Type B pancreatic cell (in vitro differentiated cells): Measurements from ENCODE around the gene TAAR2. TPM values are rescaled to one million over a fixed set of nuclear protein-coding genes. Genes with fewer than 3 reads are reported as not detected.
"Not testable (repeated sequence)": the region's sequence is repeated elsewhere in the genome, so short reads cannot be mapped to it uniquely, and the experiment has no call there.

ENCODE experiments used
- DNase-seq: peaks from one replicate; pipeline ENCODE4 v3.0.0; 2021; ENCODE audit warnings: mixed read lengths; ENCODE audit not compliant: unreplicated experiment; ENCODE audit errors: extremely low spot score
- H3K27ac Mint-ChIP-seq: 2 replicates; pipeline ENCODE4 v1.8.0; 2021; ENCODE audit warnings: mild to moderate bottlenecking, mixed read lengths
- H3K27me3 Mint-ChIP-seq: 2 replicates; pipeline ENCODE4 v1.8.0; 2021; ENCODE audit warnings: mixed read lengths
- H3K36me3 Mint-ChIP-seq: 2 replicates; pipeline ENCODE4 v1.8.0; 2021; ENCODE audit warnings: mixed read lengths
- H3K4me1 Mint-ChIP-seq: one replicate; pipeline ENCODE4 v1.8.0; 2021; ENCODE audit warnings: mixed read lengths; ENCODE audit not compliant: unreplicated experiment
- H3K4me3 Mint-ChIP-seq: 2 replicates; pipeline ENCODE4 v1.8.0; 2021; ENCODE audit warnings: mild to moderate bottlenecking, mixed read lengths
- H3K9me3 Mint-ChIP-seq: 2 replicates; pipeline ENCODE4 v1.8.0; 2021; ENCODE audit warnings: mixed read lengths
- total RNA-seq: library from RNA; stranded (reverse); gene quantifications from 2 replicates; pipeline ENCODE4 v1.2.1, GENCODE V29; 2021; ENCODE audit warnings: low replicate concordance
- TF ChIP-seq, protein P1 (sequence below): fragments of 200-600 bp; sonication (generic); conservative IDR thresholded peaks from 2 replicates; pipeline ENCODE4 v1.5.0; 2021; ENCODE audit warnings: antibody characterized with exemption, mild to moderate bottlenecking

The TAAR2 gene
- total RNA-seq, 1 donor from 2014 or later = not detected

DNA sequence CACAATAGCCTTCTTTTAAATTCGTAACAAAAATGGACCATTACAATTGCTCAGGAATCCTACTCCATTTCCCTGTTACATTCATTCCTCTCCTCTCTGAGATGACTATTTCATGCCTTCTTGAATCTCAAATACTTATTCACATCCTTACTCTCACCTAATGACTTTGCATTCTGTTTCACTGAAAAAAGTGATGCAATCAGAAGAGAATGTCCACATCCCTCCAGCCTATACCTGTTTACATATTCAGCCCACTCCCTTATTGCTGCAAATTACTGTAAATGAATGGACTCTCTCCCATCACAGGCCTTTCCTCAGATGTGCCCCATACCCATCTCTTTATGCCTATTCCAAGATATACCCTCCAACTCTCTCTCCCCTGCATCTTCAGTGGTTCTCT is 26.4 kb upstream of the TAAR2 start:
- Mint-ChIP-seq H3K9me3 (no peaks in the 10 kb centered on the region), H3K4me3 (no peak overlapping the region), H3K4me1 (no peaks in the 10 kb centered on the region), H3K27ac (no peak overlapping the region), H3K36me3 (no peaks in the 10 kb centered on the region), H3K27me3 (no peaks in the 10 kb centered on the region)
- TF ChIP-seq, protein P1, sequence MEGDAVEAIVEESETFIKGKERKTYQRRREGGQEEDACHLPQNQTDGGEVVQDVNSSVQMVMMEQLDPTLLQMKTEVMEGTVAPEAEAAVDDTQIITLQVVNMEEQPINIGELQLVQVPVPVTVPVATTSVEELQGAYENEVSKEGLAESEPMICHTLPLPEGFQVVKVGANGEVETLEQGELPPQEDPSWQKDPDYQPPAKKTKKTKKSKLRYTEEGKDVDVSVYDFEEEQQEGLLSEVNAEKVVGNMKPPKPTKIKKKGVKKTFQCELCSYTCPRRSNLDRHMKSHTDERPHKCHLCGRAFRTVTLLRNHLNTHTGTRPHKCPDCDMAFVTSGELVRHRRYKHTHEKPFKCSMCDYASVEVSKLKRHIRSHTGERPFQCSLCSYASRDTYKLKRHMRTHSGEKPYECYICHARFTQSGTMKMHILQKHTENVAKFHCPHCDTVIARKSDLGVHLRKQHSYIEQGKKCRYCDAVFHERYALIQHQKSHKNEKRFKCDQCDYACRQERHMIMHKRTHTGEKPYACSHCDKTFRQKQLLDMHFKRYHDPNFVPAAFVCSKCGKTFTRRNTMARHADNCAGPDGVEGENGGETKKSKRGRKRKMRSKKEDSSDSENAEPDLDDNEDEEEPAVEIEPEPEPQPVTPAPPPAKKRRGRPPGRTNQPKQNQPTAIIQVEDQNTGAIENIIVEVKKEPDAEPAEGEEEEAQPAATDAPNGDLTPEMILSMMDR = no peak
- DNase-seq = no peak

DNA sequence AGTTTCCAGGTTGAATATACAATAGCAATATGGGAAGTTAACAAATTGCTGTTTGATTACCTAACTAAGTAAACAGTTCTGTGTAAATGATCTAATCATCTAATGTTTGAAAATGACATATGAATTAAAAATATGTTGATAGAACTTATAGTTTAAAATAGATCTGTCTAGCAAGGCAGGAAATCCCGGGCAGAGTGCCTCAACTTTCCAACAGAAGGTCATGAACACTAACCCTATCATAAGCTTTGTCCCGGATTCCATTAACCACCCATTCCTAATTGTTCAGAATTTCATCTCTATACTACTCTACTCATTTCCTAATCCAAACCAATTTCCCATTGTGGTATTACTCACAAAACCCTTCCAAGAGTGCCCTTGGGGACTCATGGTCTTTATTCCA is 24.8 kb upstream of the TAAR2 start:
- Mint-ChIP-seq H3K9me3 (no peaks in the 10 kb centered on the region), H3K27ac (no peak overlapping the region), H3K4me3 (no peak overlapping the region), H3K4me1 (no peaks in the 10 kb centered on the region), H3K36me3 (no peaks in the 10 kb centered on the region), H3K27me3 (no peaks in the 10 kb centered on the region)
- no peak for DNase-seq
- TF ChIP-seq, protein P1 = no peak

DNA sequence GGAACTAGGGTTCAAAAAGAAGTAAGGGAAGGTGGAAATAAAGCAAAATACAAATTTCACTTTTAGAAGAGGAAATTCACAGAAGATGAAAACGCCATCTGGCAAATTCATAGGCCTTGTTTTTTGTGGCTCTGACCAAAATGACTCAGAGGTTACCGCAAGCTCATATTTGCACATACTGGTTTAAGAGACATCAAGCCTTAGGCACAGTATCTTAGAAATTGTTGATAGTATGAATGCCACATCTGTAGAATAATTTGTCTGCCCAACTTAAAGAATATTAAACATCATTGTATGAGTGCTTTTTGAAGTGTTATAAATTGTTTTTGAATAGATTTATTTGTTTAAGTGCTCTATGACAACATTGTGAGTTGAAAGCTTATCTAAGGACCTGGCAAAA is 24.3 kb upstream of the TAAR2 start:
- H3K4me1 Mint-ChIP-seq = no peaks in the 10 kb centered on the region
- no peaks in the 10 kb centered on the region for H3K36me3 Mint-ChIP-seq
- no peak for DNase-seq
- TF ChIP-seq, protein P1 = no peak
- no peaks in the 10 kb centered on the region for H3K27me3 Mint-ChIP-seq
- H3K9me3 Mint-ChIP-seq = no peaks in the 10 kb centered on the region
- no peak overlapping the region for H3K4me3 Mint-ChIP-seq
- no peak overlapping the region for H3K27ac Mint-ChIP-seq

DNA sequence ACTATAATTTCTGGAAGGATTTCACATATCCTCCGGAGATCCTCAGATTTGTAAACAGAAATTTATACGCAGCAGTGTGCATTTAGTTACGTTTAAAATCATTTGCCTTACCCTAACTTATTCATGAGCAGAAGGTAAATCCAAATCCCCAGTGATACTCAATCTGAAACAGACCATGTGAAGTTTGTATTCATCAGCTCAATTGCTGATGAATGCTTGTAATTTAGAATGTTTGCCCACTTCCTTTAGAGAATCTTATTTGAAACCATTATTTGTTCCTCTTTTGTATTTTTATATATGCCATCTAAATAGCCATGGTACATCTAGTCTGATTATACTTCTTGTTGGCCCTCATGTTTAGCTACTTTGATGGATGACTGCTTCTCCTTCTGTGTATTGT is 19.5 kb upstream of the TAAR2 start:
- no peaks in the 10 kb centered on the region for H3K9me3 Mint-ChIP-seq
- H3K36me3 Mint-ChIP-seq = no peaks in the 10 kb centered on the region
- H3K4me3 Mint-ChIP-seq = no peak overlapping the region
- H3K4me1 Mint-ChIP-seq = no peaks in the 10 kb centered on the region
- DNase-seq = no peak
- no peak overlapping the region for H3K27ac Mint-ChIP-seq
- no peaks in the 10 kb centered on the region for H3K27me3 Mint-ChIP-seq
- TF ChIP-seq, protein P1 = no peak

DNA sequence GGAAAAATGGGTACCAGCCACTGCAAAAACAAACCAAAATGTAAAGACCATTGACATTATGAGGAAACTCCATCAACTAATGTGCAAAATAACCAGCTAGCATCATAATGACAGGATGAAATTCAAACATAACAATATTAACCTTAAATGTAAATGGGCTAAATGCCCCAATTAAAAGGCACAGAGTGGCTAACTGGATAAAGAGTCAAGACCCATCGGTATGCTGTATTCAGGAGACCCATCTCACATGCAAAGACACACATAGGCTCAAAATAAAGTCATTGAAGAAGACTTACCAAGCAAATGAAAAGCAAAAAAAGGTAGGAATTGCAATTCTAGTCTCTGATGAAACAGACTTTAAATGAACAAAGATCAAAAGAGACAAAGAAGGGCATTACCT is 13.1 kb upstream of the TAAR2 start:
- H3K4me3 Mint-ChIP-seq, H3K27me3 Mint-ChIP-seq, H3K4me1 Mint-ChIP-seq, H3K27ac Mint-ChIP-seq, DNase-seq, H3K36me3 Mint-ChIP-seq: not testable (repeated sequence)
- peaks cover 13% of the 10 kb centered on the region for H3K9me3 Mint-ChIP-seq

DNA sequence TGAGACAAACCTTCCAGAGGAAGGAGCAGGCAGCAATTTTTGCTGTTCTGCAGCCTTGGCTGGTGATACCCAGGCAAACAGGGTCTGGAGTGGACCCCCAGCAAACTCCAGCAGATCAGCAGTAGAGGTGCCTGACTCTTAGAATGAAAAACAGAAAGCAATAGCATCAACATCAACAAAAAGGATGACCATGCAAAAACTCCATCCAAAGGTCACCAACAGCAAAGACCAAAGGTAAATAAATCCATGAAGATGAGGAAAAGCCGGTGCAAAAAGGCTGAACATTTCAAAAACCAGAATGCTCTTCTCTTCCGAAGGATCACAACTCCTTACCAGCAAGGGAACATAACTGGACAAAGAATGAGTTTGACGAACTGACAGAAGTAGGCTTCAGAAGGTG is 11.8 kb upstream of the TAAR2 start:
- not testable (repeated sequence) for DNase-seq, H3K4me3 Mint-ChIP-seq, H3K27ac Mint-ChIP-seq, H3K4me1 Mint-ChIP-seq, H3K27me3 Mint-ChIP-seq, H3K36me3 Mint-ChIP-seq
- peaks cover 13% of the 10 kb centered on the region for H3K9me3 Mint-ChIP-seq

DNA sequence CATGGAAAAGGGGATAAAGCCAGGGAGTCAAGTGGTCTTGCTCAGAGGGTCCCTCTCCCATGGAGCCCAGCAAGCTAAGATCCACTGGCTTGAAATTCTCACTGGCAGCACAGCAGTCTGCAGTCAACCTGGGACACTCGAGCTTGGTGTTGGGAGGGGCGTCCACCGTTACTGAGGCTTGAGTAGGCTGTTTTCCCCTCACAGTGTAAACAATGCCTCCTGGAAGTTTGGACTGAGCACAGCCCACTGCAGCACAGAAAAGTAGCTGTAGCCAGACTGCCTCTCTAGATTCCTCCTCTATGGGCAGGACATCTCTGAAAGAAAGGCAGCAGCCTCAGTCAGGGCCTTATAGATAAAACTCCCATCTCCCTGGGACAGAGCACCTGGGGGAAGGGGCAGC is 11.2 kb upstream of the TAAR2 start:
- H3K27me3 Mint-ChIP-seq, H3K4me1 Mint-ChIP-seq, H3K36me3 Mint-ChIP-seq, H3K4me3 Mint-ChIP-seq, DNase-seq, H3K27ac Mint-ChIP-seq: not testable (repeated sequence)
- peaks cover 13% of the 10 kb centered on the region for H3K9me3 Mint-ChIP-seq
